HCT116 (cell line): ENCODE data around the gene CDH11. TPM values are rescaled to one million over a fixed set of nuclear protein-coding genes. Genes with fewer than 3 reads are reported as not detected.

Experiments used
- ATAC-seq: fragments of 200-7000 bp; cut with Tn5 transposase; 2 replicates; pipeline ENCODE4 v1.9.1; 2020; ENCODE audit warnings: mild to moderate bottlenecking, moderate library complexity
- BruUV-seq: library from RNA; stranded (reverse); fragments of 400-500 nt; replicated peaks from 2 replicates; lab custom pipeline; 2021; lab: Mats Ljungman, UMichigan
- CTCF ChIA-PET: fragments of 300-600 bp; sonication (Branson Sonifier 250); formaldehyde crosslinking; loops from one replicate; lab custom pipeline; 2021; ENCODE audit warnings: antibody characterized with exemption; lab: Charles Lee
- POLR2A ChIA-PET: fragments of 300-600, 350-600 bp; sonication (Branson Sonifier 250); formaldehyde crosslinking; loops from one replicate; lab custom pipeline; 2021; ENCODE audit warnings: antibody characterized with exemption; lab: Charles Lee
- RAD21 ChIA-PET, 2 experiments: fragments of 300-600 bp; sonication (Branson Sonifier 250); formaldehyde crosslinking; loops; one replicate each; lab custom pipeline; 2023; ENCODE audit warnings: low total read pairs in 2 of 2; ENCODE audit not compliant: uncharacterized antibody in 2 of 2, unreplicated experiment in 2 of 2, low non-redundant PET in 1 of 2; lab: Charles Lee
- DNase-seq: peaks from one replicate; pipeline ENCODE4 v3.0.0-alpha.2; 2010; ENCODE audit warnings: low read depth, low spot score
- H2AFZ ChIP-seq: fragments of 200-600 bp; shearing (Covaris generic), sonication (generic); 2 replicates; pipeline ENCODE4 v1.6.1; 2017; ENCODE audit warnings: low read depth, mixed run types, mixed read lengths, antibody characterized with exemption, low read length; ENCODE audit not compliant: poor library complexity, severe bottlenecking
- H3K27ac ChIP-seq: 2 replicates; pipeline ENCODE4 v1.5.1; 2012; ENCODE audit warnings: low read depth, low read length
- H3K27me3 ChIP-seq: fragments of 200-600 bp; sonication (generic); 2 replicates; pipeline ENCODE4 v1.6.1; 2016; ENCODE audit warnings: mixed run types, low read length, mixed read lengths; ENCODE audit not compliant: insufficient read depth
- H3K36me3 ChIP-seq, 2 experiments: fragments of 200-500 bp in 1 of 2; fragments of 200-600 bp in 1 of 2; sonication (Bioruptor generic) in 1 of 2; sonication (generic) in 1 of 2; 2 replicates each; pipeline versions ENCODE4 v1.5.1 to v1.6.1; 2014 to 2016; ENCODE audit warnings: low read length in 2 of 2, inconsistent platforms in 1 of 2, mixed read lengths in 1 of 2, mixed run types in 1 of 2; ENCODE audit not compliant: insufficient read depth in 2 of 2, control insufficient read depth in 1 of 2
- H3K4me1 ChIP-seq, 2 experiments: fragments of 200-600 bp in 1 of 2; sonication (generic) in 1 of 2; 2 replicates each; pipeline versions ENCODE4 v1.5.1 to v1.6.1; 2012 to 2017; ENCODE audit warnings: low read length in 2 of 2, inconsistent platforms in 1 of 2, mild to moderate bottlenecking in 1 of 2, mixed read lengths in 1 of 2, mixed run types in 1 of 2, moderate library complexity in 1 of 2; ENCODE audit not compliant: insufficient read depth in 2 of 2, control insufficient read depth in 1 of 2
- H3K4me2 ChIP-seq: fragments of 200-600 bp; sonication (generic); 2 replicates; pipeline ENCODE4 v1.6.1; 2017; ENCODE audit warnings: mixed run types, low read length, mixed read lengths
- H3K4me3 ChIP-seq, 2 experiments: fragments of 200-600 bp in 1 of 2; sonication (generic) in 1 of 2; replicated peaks in 1 of 2; 2 replicates each; pipeline ENCODE4 v1.5.1; 2011 to 2016; ENCODE audit warnings: low read length in 2 of 2, control low read depth in 1 of 2, low read depth in 1 of 2, mild to moderate bottlenecking in 1 of 2, mixed read lengths in 1 of 2, mixed run types in 1 of 2
- H3K79me2 ChIP-seq: fragments of 200-600 bp; sonication (generic); 2 replicates; pipeline ENCODE4 v1.6.1; 2017; ENCODE audit warnings: mild to moderate bottlenecking, mixed run types, low read length, moderate library complexity, mixed read lengths; ENCODE audit not compliant: insufficient read depth
- H3K9ac ChIP-seq: fragments of 200-600 bp; sonication (generic); 2 replicates; pipeline ENCODE4 v1.6.1; 2016; ENCODE audit warnings: low read length, mixed read lengths
- H3K9me2 ChIP-seq: fragments of 200-600 bp; sonication (generic), shearing (Covaris generic); 2 replicates; pipeline ENCODE4 v1.6.1; 2017; ENCODE audit warnings: mixed run types, mild to moderate bottlenecking, moderate library complexity; ENCODE audit not compliant: insufficient read depth
- H3K9me3 ChIP-seq, 2 experiments: fragments of 200-500 bp in 1 of 2; fragments of 200-600 bp in 1 of 2; sonication (Bioruptor generic) in 1 of 2; sonication (generic) in 1 of 2; 2 replicates each; pipeline ENCODE4 v1.6.1; 2014 to 2017; ENCODE audit warnings: low read length in 2 of 2, mixed read lengths in 2 of 2, inconsistent platforms in 1 of 2, low read depth in 1 of 2, mild to moderate bottlenecking in 1 of 2, mixed run types in 1 of 2, moderate library complexity in 1 of 2; ENCODE audit not compliant: control insufficient read depth in 1 of 2, insufficient read depth in 1 of 2
- H4K20me1 ChIP-seq: fragments of 200-600 bp; sonication (generic), shearing (Covaris generic); 2 replicates; pipeline ENCODE4 v1.6.1; 2017; ENCODE audit warnings: mixed run types, mild to moderate bottlenecking, moderate library complexity; ENCODE audit not compliant: insufficient read depth
- CEBPB ChIP-seq: IDR thresholded peaks from 2 replicates; pipeline ENCODE4 v1.6.1; 2012; ENCODE audit warnings: low read depth
- EGR1 ChIP-seq: IDR thresholded peaks from 2 replicates; pipeline ENCODE4 v1.6.1; 2012; ENCODE audit warnings: low read depth
- ELF1 ChIP-seq: IDR thresholded peaks from 2 replicates; pipeline ENCODE4 v1.6.1; 2012; ENCODE audit warnings: low read depth, borderline replicate concordance
- EZH2 ChIP-seq: fragments of 200-600 bp; sonication (generic); IDR thresholded peaks from 2 replicates; pipeline ENCODE4 v1.6.1; 2017; ENCODE audit warnings: antibody characterized with exemption, mixed run types
- EZH2phosphoT487 ChIP-seq: fragments of 200-600 bp; IDR thresholded peaks from 2 replicates; pipeline ENCODE4 v1.6.1; 2018; ENCODE audit warnings: antibody characterized with exemption, borderline replicate concordance
- JUND ChIP-seq: IDR thresholded peaks from 2 replicates; pipeline ENCODE4 v1.6.1; 2012
- POLR2A ChIP-seq: IDR thresholded peaks from 2 replicates; pipeline ENCODE4 v1.7.0; 2011; ENCODE audit warnings: borderline replicate concordance; ENCODE audit not compliant: insufficient read depth, insufficient read length; ENCODE audit errors: extremely low read depth
- RAD21 ChIP-seq: IDR thresholded peaks from 2 replicates; pipeline ENCODE4 v1.6.1; 2012; ENCODE audit warnings: low read depth, mild to moderate bottlenecking
- SIN3A ChIP-seq: IDR thresholded peaks from 2 replicates; pipeline ENCODE4 v1.6.1; 2012; ENCODE audit warnings: low read depth
- SP1 ChIP-seq: IDR thresholded peaks from 2 replicates; pipeline ENCODE4 v1.6.1; 2012; ENCODE audit warnings: low read depth
- SRF ChIP-seq: IDR thresholded peaks from 2 replicates; pipeline ENCODE4 v1.6.1; 2012; ENCODE audit warnings: low read depth
- YY1 ChIP-seq: IDR thresholded peaks from 2 replicates; pipeline ENCODE4 v1.6.1; 2011; ENCODE audit warnings: low read length, low read depth, moderate library complexity, mild to moderate bottlenecking; ENCODE audit not compliant: insufficient replicate concordance; ENCODE audit errors: extremely low read depth
- intact Hi-C: fragments of 100-400 bp; cut with micrococcal nuclease; formaldehyde crosslinking; loops from 2 replicates; pipeline ENCODE4 v1.10.0; 2022
- total RNA-seq: library from RNA; stranded (reverse); gene quantifications from one replicate; pipeline ENCODE4 v1.2.1, GENCODE V29; 2021; ENCODE audit not compliant: unreplicated experiment
- TF ChIP-seq, protein P1 (sequence below): IDR thresholded peaks from 2 replicates; pipeline ENCODE4 v1.6.1; 2012; ENCODE audit warnings: low read depth

CDH11 gene
- total RNA-seq, 1 experiment from 2014 or later, result 0.52 TPM

DNA sequence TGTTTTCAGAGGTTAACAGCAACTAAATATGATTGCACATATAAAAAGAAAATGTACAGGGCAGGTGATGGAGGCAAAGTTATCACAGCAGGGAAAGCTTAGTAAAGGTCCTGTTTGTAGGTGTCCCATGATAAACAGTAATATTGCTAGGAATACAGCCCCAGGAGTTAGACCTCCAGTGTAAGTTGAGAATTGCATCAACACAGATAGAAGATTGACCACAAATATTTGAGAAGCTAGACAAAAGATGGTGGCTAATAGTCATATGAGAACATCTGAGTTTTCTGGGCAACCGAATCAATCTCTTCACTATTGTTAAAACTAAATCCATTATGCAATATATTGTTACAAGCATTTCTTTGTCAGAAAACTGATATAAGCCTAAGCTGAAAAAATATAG, 152.6 kb downstream of the CDH11 start:
- Histone ChIP-seq H3K9ac (no peak overlapping the region), H3K9me2 (no peaks in the 10 kb centered on the region), H3K4me2 (no peak overlapping the region), H3K9me3 (peaks cover 16 to 17% of the 10 kb centered on the region in 2 experiments; a peak in 2 of 4 replicates), H2AFZ (no peak overlapping the region), H3K79me2 (no peaks in the 10 kb centered on the region), H3K36me3 (no peaks in the 10 kb centered on the region), H3K4me3 (no peak overlapping the region), H3K27ac (no peak overlapping the region), H3K27me3 (no peaks in the 10 kb centered on the region), H3K4me1 (no peaks in the 10 kb centered on the region), H4K20me1 (no peaks in the 10 kb centered on the region)
- TF ChIP-seq SIN3A, result no peak
- TF ChIP-seq ELF1, result no peak
- TF ChIP-seq POLR2A, result no peak
- TF ChIP-seq EZH2phosphoT487, result no peak
- TF ChIP-seq, protein P1, sequence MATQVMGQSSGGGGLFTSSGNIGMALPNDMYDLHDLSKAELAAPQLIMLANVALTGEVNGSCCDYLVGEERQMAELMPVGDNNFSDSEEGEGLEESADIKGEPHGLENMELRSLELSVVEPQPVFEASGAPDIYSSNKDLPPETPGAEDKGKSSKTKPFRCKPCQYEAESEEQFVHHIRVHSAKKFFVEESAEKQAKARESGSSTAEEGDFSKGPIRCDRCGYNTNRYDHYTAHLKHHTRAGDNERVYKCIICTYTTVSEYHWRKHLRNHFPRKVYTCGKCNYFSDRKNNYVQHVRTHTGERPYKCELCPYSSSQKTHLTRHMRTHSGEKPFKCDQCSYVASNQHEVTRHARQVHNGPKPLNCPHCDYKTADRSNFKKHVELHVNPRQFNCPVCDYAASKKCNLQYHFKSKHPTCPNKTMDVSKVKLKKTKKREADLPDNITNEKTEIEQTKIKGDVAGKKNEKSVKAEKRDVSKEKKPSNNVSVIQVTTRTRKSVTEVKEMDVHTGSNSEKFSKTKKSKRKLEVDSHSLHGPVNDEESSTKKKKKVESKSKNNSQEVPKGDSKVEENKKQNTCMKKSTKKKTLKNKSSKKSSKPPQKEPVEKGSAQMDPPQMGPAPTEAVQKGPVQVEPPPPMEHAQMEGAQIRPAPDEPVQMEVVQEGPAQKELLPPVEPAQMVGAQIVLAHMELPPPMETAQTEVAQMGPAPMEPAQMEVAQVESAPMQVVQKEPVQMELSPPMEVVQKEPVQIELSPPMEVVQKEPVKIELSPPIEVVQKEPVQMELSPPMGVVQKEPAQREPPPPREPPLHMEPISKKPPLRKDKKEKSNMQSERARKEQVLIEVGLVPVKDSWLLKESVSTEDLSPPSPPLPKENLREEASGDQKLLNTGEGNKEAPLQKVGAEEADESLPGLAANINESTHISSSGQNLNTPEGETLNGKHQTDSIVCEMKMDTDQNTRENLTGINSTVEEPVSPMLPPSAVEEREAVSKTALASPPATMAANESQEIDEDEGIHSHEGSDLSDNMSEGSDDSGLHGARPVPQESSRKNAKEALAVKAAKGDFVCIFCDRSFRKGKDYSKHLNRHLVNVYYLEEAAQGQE, result no peak
- no peak for TF ChIP-seq SRF
- no peak for TF ChIP-seq JUND
- TF ChIP-seq RAD21, result no peak
- TF ChIP-seq EZH2, result no peak
- no peak for TF ChIP-seq CEBPB
- TF ChIP-seq SP1, result no peak
- no peak for TF ChIP-seq YY1
- no peak for TF ChIP-seq EGR1
- RAD21 ChIA-PET, result no interaction called here
- intact Hi-C loops, result no loop called here
- POLR2A ChIA-PET, result no interaction called here
- DNase-seq, result no peak
- CTCF ChIA-PET, result no interaction called here
- no peak for ATAC-seq
- BruUV-seq, result no TSS peak
